ENCODE data around the gene FAM222A.

The FAM222A gene

GRCh38 chr12:109696485-109697269 lies 16.9 kb upstream of the FAM222A start:
- DNase-seq (ENCODE audit: low spot score in 2 of 2) (no peak), ATAC-seq (replicated peaks; ENCODE audit: extremely low read depth, poor library complexity, severe bottlenecking) (no peak)
- no peak overlapping the region for H3K4me3 Mint-ChIP-seq
- no peaks in the 10 kb centered on the region for H3K4me1 Mint-ChIP-seq
- H3K9me3 Mint-ChIP-seq: no peaks in the 10 kb centered on the region
- peaks cover 2% of the 10 kb centered on the region for H3K36me3 Mint-ChIP-seq (ENCODE audit: insufficient read depth)
- H3K27ac Mint-ChIP-seq (ENCODE audit: low read depth): no peak overlapping the region
- H3K27me3 Mint-ChIP-seq: peaks cover 23% of the 10 kb centered on the region

- Mint-ChIP-seq H3K27ac (ENCODE audit: low read depth) (no peak overlapping the region), H3K4me3 (no peak overlapping the region), H3K9me3 (no peaks in the 10 kb centered on the region), H3K27me3 (peaks cover 21% of the 10 kb centered on the region), H3K36me3 (ENCODE audit: insufficient read depth) (peaks cover 2% of the 10 kb centered on the region), H3K4me1 (no peaks in the 10 kb centered on the region)
- DNase-seq (ENCODE audit: low spot score in 2 of 2) (no peak), ATAC-seq (replicated peaks; ENCODE audit: extremely low read depth, poor library complexity, severe bottlenecking) (no peak)
Measured at GRCh38 chr12:109697270-109697553, 16.4 kb upstream of the FAM222A start.

GRCh38 chr12:109697877-109698468 lies 15.7 kb upstream of the FAM222A start:
- H3K4me1 Mint-ChIP-seq: no peaks in the 10 kb centered on the region
- H3K4me3 Mint-ChIP-seq: no peak overlapping the region
- ATAC-seq (replicated peaks; ENCODE audit: extremely low read depth, poor library complexity, severe bottlenecking) (no peak), DNase-seq (ENCODE audit: low spot score in 2 of 2) (no peak)
- peaks cover 2% of the 10 kb centered on the region for H3K36me3 Mint-ChIP-seq (ENCODE audit: insufficient read depth)
- peaks cover 21% of the 10 kb centered on the region for H3K27me3 Mint-ChIP-seq
- H3K27ac Mint-ChIP-seq (ENCODE audit: low read depth): no peak overlapping the region
- no peaks in the 10 kb centered on the region for H3K9me3 Mint-ChIP-seq

- no peak for ATAC-seq (replicated peaks; ENCODE audit: extremely low read depth, poor library complexity, severe bottlenecking)
- DNase-seq (ENCODE audit: low spot score in 2 of 2): no peak
- peaks cover 21% of the 10 kb centered on the region for H3K27me3 Mint-ChIP-seq
- H3K9me3 Mint-ChIP-seq: no peaks in the 10 kb centered on the region
- no peak overlapping the region for H3K27ac Mint-ChIP-seq (ENCODE audit: low read depth)
- H3K4me1 Mint-ChIP-seq: no peaks in the 10 kb centered on the region
- no peak overlapping the region for H3K4me3 Mint-ChIP-seq
- peaks cover 2% of the 10 kb centered on the region for H3K36me3 Mint-ChIP-seq (ENCODE audit: insufficient read depth)
Measured at GRCh38 chr12:109698820-109699219, 14.8 kb upstream of the FAM222A start.

GRCh38 chr12:109701064-109701463 lies 12.6 kb upstream of the FAM222A start:
- DNase-seq (ENCODE audit: low spot score in 2 of 2): no peak
- ATAC-seq (replicated peaks; ENCODE audit: extremely low read depth, poor library complexity, severe bottlenecking): no peak
- no peak overlapping the region for H3K4me3 Mint-ChIP-seq
- no peaks in the 10 kb centered on the region for H3K9me3 Mint-ChIP-seq
- H3K27me3 Mint-ChIP-seq: peaks cover 29% of the 10 kb centered on the region
- H3K4me1 Mint-ChIP-seq: no peaks in the 10 kb centered on the region
- H3K36me3 Mint-ChIP-seq (ENCODE audit: insufficient read depth): peaks cover 2% of the 10 kb centered on the region
- no peak overlapping the region for H3K27ac Mint-ChIP-seq (ENCODE audit: low read depth)

- Mint-ChIP-seq H3K9me3 (no peaks in the 10 kb centered on the region), H3K27ac (ENCODE audit: low read depth) (no peak overlapping the region), H3K4me3 (no peak overlapping the region), H3K36me3 (ENCODE audit: insufficient read depth) (no peaks in the 10 kb centered on the region), H3K27me3 (peaks cover 30% of the 10 kb centered on the region), H3K4me1 (no peaks in the 10 kb centered on the region)
- ATAC-seq (replicated peaks; ENCODE audit: extremely low read depth, poor library complexity, severe bottlenecking) (no peak), DNase-seq (ENCODE audit: low spot score in 2 of 2) (no peak)
Measured at GRCh38 chr12:109702111-109702841, 11.3 kb upstream of the FAM222A start.

GRCh38 chr12:109703684-109704083 lies 9.9 kb upstream of the FAM222A start:
- no peak for DNase-seq (ENCODE audit: low spot score in 2 of 2)
- ATAC-seq (replicated peaks; ENCODE audit: extremely low read depth, poor library complexity, severe bottlenecking): no peak
- no peaks in the 10 kb centered on the region for H3K4me1 Mint-ChIP-seq
- no peak overlapping the region for H3K27ac Mint-ChIP-seq (ENCODE audit: low read depth)
- no peaks in the 10 kb centered on the region for H3K36me3 Mint-ChIP-seq (ENCODE audit: insufficient read depth)
- H3K27me3 Mint-ChIP-seq: peaks cover 30% of the 10 kb centered on the region
- H3K9me3 Mint-ChIP-seq: no peaks in the 10 kb centered on the region
- no peak overlapping the region for H3K4me3 Mint-ChIP-seq

- no peaks in the 10 kb centered on the region for H3K4me1 Mint-ChIP-seq
- no peak overlapping the region for H3K4me3 Mint-ChIP-seq
- no peak for ATAC-seq (replicated peaks; ENCODE audit: extremely low read depth, poor library complexity, severe bottlenecking)
- H3K27me3 Mint-ChIP-seq: peaks cover 32% of the 10 kb centered on the region
- DNase-seq (ENCODE audit: low spot score in 2 of 2): no peak
- H3K36me3 Mint-ChIP-seq (ENCODE audit: insufficient read depth): no peaks in the 10 kb centered on the region
- no peak overlapping the region for H3K27ac Mint-ChIP-seq (ENCODE audit: low read depth)
- no peaks in the 10 kb centered on the region for H3K9me3 Mint-ChIP-seq
Measured at GRCh38 chr12:109704371-109705098, 9.1 kb upstream of the FAM222A start.

- Mint-ChIP-seq H3K36me3 (ENCODE audit: insufficient read depth) (no peaks in the 10 kb centered on the region), H3K4me3 (no peak overlapping the region)
Measured at GRCh38 chr12:109705291-109705690, 8.3 kb upstream of the FAM222A start.

GRCh38 chr12:109706398-109706746 lies 7.3 kb upstream of the FAM222A start:
- no peak overlapping the region for H3K27ac Mint-ChIP-seq (ENCODE audit: low read depth)
- no peaks in the 10 kb centered on the region for H3K4me1 Mint-ChIP-seq
- H3K4me3 Mint-ChIP-seq: no peak overlapping the region
- ATAC-seq (replicated peaks; ENCODE audit: extremely low read depth, poor library complexity, severe bottlenecking) (no peak), DNase-seq (ENCODE audit: low spot score in 2 of 2) (no peak)
- no peaks in the 10 kb centered on the region for H3K36me3 Mint-ChIP-seq (ENCODE audit: insufficient read depth)
- H3K27me3 Mint-ChIP-seq: peaks cover 50% of the 10 kb centered on the region
- no peaks in the 10 kb centered on the region for H3K9me3 Mint-ChIP-seq

More at GRCh38 chr12:109705291-109705690, 8.3 kb upstream of the FAM222A start:
- Mint-ChIP-seq H3K9me3 (no peaks in the 10 kb centered on the region), H3K4me1 (no peaks in the 10 kb centered on the region), H3K27me3 (peaks cover 40% of the 10 kb centered on the region), H3K27ac (ENCODE audit: low read depth) (no peak overlapping the region)
- DNase-seq (ENCODE audit: low spot score in 2 of 2) (no peak), ATAC-seq (replicated peaks; ENCODE audit: extremely low read depth, poor library complexity, severe bottlenecking) (no peak)

GRCh38 chr12:109706747-109707469 lies 6.7 kb upstream of the FAM222A start:
- no peak overlapping the region for H3K4me3 Mint-ChIP-seq
- peaks cover 56% of the 10 kb centered on the region for H3K27me3 Mint-ChIP-seq
- no peak for ATAC-seq (replicated peaks; ENCODE audit: extremely low read depth, poor library complexity, severe bottlenecking)

GRCh38 chr12:109707470-109707821 lies 6.2 kb upstream of the FAM222A start:
- no peak overlapping the region for H3K4me3 Mint-ChIP-seq
- H3K4me1 Mint-ChIP-seq: no peaks in the 10 kb centered on the region
- no peak overlapping the region for H3K27ac Mint-ChIP-seq (ENCODE audit: low read depth)
- no peaks in the 10 kb centered on the region for H3K36me3 Mint-ChIP-seq (ENCODE audit: insufficient read depth)
- H3K27me3 Mint-ChIP-seq: peaks cover 54% of the 10 kb centered on the region
- DNase-seq (ENCODE audit: low spot score in 2 of 2) (no peak), ATAC-seq (replicated peaks; ENCODE audit: extremely low read depth, poor library complexity, severe bottlenecking) (no peak)
- no peaks in the 10 kb centered on the region for H3K9me3 Mint-ChIP-seq

More at GRCh38 chr12:109706747-109707469, 6.7 kb upstream of the FAM222A start:
- Mint-ChIP-seq H3K27ac (ENCODE audit: low read depth) (no peak overlapping the region), H3K9me3 (no peaks in the 10 kb centered on the region), H3K4me1 (no peaks in the 10 kb centered on the region), H3K36me3 (ENCODE audit: insufficient read depth) (no peaks in the 10 kb centered on the region)
- DNase-seq (ENCODE audit: low spot score in 2 of 2): no peak
